NCI-H1436 (cell line): Measurements from ENCODE around the gene BICDL1.
"Not testable (repeated sequence)": the region's sequence is repeated elsewhere in the genome, so short reads cannot be mapped to it uniquely, and the experiment has no call there.

ENCODE experiments used
- DNase-seq: peaks from one replicate; lab custom pipeline; 2025; lab: John Stamatoyannopoulos, UW

BICDL1 gene

GRCh38 chr12:119988472-119989360 is at the start of gene BICDL1:
Gene BICDL1, plus strand, starts transcription at chr12:119989236. Its CDS starts 633 bp downstream, at chr12:119989869.
- peak; percentile 97 for DNase-seq

- DNase-seq = no peak
Observed at GRCh38 chr12:119940897-119941296, 48.1 kb upstream of the BICDL1 start.

DNA sequence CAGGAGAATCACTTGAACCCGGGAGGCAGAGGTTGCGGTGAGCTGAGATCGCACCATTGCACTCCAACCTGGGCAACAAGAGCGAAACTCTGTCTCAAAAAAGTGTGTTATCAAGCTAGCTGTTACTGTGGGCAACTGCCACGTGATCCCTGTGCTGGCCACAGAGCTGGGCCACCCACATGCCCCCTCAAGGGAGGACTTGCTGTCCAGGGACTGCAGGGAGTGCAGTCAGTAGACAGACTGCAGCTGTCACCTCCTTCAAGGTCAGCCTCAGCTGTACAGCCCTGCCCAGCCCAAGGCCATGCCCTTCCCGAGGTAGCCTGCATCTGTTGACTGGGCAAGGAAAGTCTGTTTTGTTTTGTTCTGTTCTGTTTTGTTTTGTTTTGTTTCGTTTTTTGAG is 46.6 kb upstream of the BICDL1 start:
- DNase-seq = no peak

- no peak for DNase-seq
Observed at GRCh38 chr12:119946213-119946612, 42.8 kb upstream of the BICDL1 start.

- peak; percentile 58 for DNase-seq
Observed at GRCh38 chr12:119949145-119949544, 39.9 kb upstream of the BICDL1 start.

GRCh38 chr12:119949594-119949993 is 39.4 kb upstream of the BICDL1 start:
- peak; percentile 31 for DNase-seq

DNA sequence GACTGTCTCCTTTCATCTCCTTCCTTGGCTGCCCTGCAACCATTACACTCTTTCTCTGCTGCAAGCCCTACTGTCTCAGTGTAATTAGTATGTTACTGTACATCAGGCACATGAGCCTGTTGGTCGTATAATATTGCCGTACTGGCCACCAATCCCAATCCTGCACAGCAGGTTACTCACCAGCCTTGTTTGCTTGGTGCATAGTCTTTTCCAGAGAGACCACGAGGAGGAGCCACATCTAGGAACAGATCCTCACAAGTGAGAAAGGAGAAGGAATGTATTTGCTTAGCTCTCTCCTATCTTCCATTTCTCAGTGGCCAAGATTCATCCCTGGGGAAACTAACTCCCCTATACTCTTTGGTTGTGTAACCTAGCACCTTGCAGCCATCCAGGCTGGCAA is 33.0 kb upstream of the BICDL1 start:
- no peak for DNase-seq

DNA sequence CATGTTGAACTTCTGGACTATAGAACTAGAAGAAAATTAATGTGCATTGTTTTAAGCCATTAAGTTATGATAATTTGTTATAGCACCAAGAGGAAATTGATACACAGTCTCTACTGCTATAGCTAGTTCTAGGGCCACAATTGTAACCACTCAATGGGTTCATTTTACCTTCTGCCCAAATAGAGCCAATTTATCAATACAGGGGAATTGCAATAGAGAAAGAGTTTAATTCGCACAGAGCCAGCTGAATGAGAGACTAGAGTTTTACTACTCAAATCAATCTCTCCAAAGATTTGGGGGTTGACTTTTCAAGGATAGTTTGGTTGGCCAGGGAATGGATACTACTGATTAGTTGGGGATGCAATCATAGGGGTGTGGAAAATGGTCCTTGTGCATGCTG is 31.9 kb upstream of the BICDL1 start:
- DNase-seq = no peak

DNA sequence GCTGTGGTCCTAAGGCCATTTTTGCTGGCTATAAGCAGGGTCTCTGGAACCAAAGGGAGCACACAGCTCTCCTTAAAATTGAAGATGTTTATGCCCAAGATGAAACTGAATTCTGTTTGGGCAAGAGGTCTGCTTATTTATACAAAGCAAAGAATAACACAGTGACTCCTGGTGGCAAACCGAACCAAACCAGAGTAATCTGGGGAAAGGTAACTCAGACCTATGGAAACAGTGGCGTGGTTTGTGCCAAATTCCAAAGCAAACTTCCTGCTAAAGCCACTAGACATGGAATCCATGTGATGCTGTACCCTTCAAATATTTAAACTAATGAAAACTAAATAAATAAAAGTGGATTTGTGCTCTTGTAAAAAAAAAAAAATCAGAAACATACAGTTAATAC is 29.6 kb upstream of the BICDL1 start:
- no peak for DNase-seq

DNA sequence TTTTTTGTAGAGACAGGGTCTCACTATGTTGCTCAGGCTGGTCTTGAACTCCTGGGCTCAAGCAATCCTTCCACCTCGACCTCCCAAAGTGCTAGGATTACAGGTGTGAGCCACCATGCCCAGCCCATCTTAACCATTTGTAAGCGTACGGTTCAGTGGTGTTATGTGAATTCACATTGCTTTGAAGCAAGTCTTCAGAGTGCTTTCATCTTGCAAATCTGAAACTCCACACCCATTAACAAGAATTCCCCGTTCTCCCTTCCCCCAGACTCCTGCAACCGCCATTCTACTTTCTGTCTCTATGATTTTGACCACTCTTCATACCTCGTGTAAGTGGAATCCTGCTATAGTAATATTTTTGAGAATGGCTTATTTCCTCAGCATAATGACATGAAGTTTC is 24.9 kb upstream of the BICDL1 start:
- no peak for DNase-seq

GRCh38 chr12:119964929-119965328 is 24.1 kb upstream of the BICDL1 start:
- DNase-seq = no peak

- DNase-seq = no peak
Observed at GRCh38 chr12:119980242-119980641, 8.8 kb upstream of the BICDL1 start.

- DNase-seq = not testable (repeated sequence)
Observed at GRCh38 chr12:119980702-119981101, 8.3 kb upstream of the BICDL1 start.

DNA sequence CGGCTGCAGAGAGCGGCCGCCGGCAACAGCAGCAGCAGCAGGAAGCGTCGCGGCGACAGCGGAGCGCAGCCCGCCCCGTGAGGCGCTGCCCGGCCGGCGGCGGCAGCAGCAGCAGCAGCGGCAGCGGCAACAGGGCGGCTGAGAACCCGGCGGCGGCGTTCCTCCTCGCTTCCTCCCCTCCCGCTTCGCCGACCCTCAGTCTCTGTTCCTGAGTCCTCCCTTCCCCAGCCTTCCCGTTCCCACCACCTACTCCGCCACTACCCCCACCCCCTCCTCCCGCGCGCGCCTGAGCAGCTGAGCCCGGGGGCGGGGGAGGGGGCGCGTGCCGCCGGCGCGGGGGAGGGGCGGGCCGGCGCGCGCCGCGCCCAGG is 310 bp downstream of the BICDL1 start:
- peak; percentile 52 for DNase-seq

- no peak for DNase-seq
Observed at GRCh38 chr12:119989731-119990381, 820 bp downstream of the BICDL1 start.

DNA sequence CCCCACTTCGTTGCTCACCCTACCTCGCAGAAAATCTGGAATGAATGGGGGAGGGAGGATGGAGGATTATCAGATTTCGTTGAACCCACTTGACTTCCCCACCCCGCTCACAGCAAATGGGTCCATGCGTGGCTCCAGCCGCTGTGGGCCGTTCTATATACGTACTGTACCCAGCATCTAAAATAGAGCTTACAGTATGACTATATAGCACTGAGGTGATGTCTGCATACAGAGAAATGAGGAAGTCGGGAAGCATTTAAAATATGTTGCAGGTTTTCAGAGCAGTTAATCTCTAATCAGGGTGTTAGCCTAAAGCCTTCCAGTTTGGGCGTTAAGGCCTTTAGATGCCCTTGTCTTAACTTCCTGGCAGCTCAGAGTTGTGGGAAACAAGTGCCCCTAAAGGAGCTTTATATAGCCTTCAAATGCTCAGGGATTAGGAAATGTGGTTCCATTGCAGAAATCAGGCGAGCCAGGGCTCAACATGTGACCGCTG is 1.4 kb downstream of the BICDL1 start:
- no peak for DNase-seq

DNA sequence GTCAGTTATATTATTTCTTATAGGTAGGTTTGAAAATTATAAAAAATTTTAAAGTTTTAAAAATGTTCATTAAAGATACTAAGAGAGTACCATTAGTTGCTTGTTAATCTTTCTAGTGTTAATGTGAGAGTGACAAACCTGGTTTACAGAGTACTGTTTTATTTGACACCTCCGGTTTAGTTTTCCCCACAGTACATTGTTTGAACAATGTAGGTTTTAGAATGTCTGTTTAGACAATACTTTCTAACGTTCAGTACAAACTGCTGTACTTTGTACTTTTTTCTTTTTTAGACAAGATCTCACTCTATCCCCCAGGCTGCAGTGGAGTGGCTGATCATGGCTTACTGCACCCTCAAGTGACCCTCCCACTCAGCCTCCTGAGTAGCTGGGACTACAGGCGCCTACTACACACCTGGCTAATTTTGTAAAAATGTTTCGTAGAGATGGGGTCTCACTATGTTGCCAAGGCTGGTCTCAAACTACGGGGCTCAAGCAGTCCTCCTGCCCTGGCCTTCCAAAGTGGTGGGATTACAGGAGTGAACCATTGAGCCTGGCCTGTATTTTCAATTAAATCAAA is 3.2 kb downstream of the BICDL1 start:
- DNase-seq = no peak

DNA sequence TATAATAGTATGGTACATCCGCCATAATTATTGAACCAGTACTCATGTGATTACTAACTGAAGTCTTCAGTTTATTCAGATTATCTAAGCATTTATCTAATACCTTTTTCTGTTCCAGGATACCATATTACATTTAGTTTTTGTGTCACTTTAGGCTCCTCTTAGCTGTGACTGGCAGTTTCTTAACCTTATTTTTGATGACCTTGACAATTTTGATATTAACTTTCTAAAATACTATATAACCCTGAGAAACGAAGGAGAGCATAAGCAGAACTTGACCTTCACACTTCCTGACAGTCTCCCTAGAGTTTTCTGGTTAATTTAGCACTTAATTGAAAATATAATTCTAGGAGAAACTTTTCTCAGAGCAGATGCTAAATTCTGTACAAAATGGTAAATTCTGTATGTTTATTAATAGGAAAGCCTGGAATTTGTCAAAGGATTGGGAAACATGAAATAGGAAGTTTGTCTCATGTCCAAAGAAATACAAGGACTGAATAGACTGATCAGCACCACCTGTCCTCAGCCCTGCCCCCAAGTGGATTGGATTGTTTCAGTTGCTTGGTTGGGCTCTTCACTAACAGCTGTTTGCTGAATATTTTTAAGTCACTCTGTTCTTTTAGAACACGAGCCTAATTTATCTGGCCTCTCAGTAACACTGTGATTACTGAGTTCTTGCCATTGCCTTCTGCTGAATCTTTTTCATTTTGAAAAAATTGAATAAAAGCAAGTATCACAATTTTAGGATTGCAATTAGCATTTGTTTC is 6.0 kb downstream of the BICDL1 start:
- DNase-seq = no peak

GRCh38 chr12:119996417-119996816 is 7.4 kb downstream of the BICDL1 start:
- DNase-seq = no peak

- DNase-seq = no peak
Observed at GRCh38 chr12:119998471-119999245, 9.6 kb downstream of the BICDL1 start.

GRCh38 chr12:120000556-120000955 is 11.5 kb downstream of the BICDL1 start:
- DNase-seq = no peak
